Measurements from ENCODE around the gene POLQ. TPM values are rescaled to one million over a fixed set of nuclear protein-coding genes. Genes with fewer than 3 reads are reported as not detected.

Gene POLQ
- total RNA-seq, 4 donors from 2014 or later, result 0.10 to 0.40 (median 0.17) TPM; not detected in 1

DNA sequence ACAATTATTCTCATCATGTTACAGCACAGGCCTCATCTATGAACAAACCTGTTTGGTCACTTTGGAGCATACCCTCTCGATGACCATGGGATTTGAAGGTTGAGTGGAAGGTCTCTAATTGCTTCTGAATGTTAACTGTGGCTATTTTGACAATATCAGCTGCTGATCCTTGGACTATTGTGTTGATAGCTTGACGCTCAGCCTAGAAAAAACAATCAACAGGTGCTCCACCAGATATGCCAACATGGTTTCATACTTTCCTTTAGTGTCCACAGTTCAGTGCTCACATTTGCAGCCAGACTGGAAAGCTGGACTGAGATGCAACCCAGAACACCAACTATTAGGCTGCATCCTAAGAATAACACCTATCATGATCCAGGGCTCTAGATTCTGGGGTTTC is 109.7 kb downstream of the POLQ start:
- H3K9me3 ChIP-seq, result no peaks in the 10 kb centered on the region
- H3K4me1 ChIP-seq, result peaks cover 0 to 6% of the 10 kb centered on the region in 2 donors
- TF ChIP-seq, protein P1, sequence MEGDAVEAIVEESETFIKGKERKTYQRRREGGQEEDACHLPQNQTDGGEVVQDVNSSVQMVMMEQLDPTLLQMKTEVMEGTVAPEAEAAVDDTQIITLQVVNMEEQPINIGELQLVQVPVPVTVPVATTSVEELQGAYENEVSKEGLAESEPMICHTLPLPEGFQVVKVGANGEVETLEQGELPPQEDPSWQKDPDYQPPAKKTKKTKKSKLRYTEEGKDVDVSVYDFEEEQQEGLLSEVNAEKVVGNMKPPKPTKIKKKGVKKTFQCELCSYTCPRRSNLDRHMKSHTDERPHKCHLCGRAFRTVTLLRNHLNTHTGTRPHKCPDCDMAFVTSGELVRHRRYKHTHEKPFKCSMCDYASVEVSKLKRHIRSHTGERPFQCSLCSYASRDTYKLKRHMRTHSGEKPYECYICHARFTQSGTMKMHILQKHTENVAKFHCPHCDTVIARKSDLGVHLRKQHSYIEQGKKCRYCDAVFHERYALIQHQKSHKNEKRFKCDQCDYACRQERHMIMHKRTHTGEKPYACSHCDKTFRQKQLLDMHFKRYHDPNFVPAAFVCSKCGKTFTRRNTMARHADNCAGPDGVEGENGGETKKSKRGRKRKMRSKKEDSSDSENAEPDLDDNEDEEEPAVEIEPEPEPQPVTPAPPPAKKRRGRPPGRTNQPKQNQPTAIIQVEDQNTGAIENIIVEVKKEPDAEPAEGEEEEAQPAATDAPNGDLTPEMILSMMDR (IDR thresholded peaks at IDR 0.05), result no peak
- no peak for TF ChIP-seq POLR2A (IDR thresholded peaks at IDR 0.05)
- H3K27me3 ChIP-seq, result no peaks in the 10 kb centered on the region
- no peak overlapping the region for H3K4me3 ChIP-seq (replicated peaks in 1 of 3)
- 68 to 74% methylated on average over 2 of the region's 2 CpGs for WGBS, 2 donors
- no peaks in the 10 kb centered on the region for H3K36me3 ChIP-seq
- no peak for DNase-seq
- H3K27ac ChIP-seq, result no peak overlapping the region
- intact Hi-C loops (cut with DNase I), result no loop called here

GRCh38 chr3:121431726-121432517 is 113.9 kb downstream of the POLQ start:
- Histone ChIP-seq H3K9me3 (no peaks in the 10 kb centered on the region), H3K27me3 (no peaks in the 10 kb centered on the region), H3K27ac (peak overlapping the region in 1 of 3 donors; percentile 27), H3K36me3 (no peaks in the 10 kb centered on the region), H3K4me1 (peaks cover 0 to 6% of the 10 kb centered on the region in 2 donors), H3K4me3 (replicated peaks in 1 of 3) (peak overlapping the region in 1 of 3 donors; percentile 1)
- DNase-seq, result peak; percentile 57
- TF ChIP-seq, protein P1 (IDR thresholded peaks at IDR 0.05), result no peak
- TF ChIP-seq POLR2A (IDR thresholded peaks at IDR 0.05), result no peak
- intact Hi-C loops (cut with DNase I), result no loop called here
- 68 to 69% methylated on average over 5 of the region's 5 CpGs for WGBS, 2 donors

DNA sequence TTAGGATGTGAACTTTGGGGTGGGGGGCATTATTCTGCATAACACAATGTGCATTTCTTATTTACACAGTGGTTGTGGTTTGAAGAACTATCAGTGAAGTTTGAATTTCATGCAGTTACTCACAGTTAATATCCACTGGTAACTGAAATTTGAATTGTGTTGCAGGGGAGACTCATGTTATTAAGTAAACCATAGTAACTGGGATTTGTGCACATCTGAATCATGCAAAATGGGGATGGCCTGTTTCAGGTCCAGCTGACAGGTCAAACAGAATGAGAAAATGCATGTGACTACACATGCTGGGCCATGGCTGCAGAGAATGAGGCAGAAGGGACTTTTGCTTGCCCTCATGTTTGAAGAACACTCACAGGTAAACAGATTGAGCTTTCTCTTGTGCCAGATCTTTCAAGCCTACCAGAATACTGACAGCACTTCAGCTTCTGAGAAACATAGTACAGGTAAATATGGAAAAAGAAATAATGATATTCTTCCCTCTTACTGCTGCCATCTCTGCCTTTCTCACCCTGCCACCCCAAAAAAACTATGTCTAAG is 115.0 kb downstream of the POLQ start:
- Histone ChIP-seq H3K27me3 (no peaks in the 10 kb centered on the region), H3K27ac (peak overlapping the region in 1 of 3 donors; percentile 1), H3K36me3 (no peaks in the 10 kb centered on the region), H3K4me1 (peaks cover 0 to 6% of the 10 kb centered on the region in 2 donors), H3K4me3 (replicated peaks in 1 of 3) (no peak overlapping the region), H3K9me3 (no peaks in the 10 kb centered on the region)
- no peak for TF ChIP-seq POLR2A (IDR thresholded peaks at IDR 0.05)
- TF ChIP-seq, protein P1 (IDR thresholded peaks at IDR 0.05), result no peak
- intact Hi-C loops (cut with DNase I), result no loop called here
- no peak for DNase-seq

GRCh38 chr3:121424549-121424948 is 121.2 kb downstream of the POLQ start:
- Histone ChIP-seq H3K9me3 (no peaks in the 10 kb centered on the region), H3K27ac (no peak overlapping the region), H3K36me3 (no peaks in the 10 kb centered on the region), H3K27me3 (no peaks in the 10 kb centered on the region), H3K4me3 (replicated peaks in 1 of 3) (no peak overlapping the region), H3K4me1 (no peaks in the 10 kb centered on the region)
- intact Hi-C loops (cut with DNase I), result no loop called here
- DNase-seq, result no peak
- TF ChIP-seq, protein P1 (IDR thresholded peaks at IDR 0.05), result no peak
- TF ChIP-seq POLR2A (IDR thresholded peaks at IDR 0.05), result no peak

- 91 to 92% methylated on average over 6 of the region's 6 CpGs for WGBS, 2 donors
- Histone ChIP-seq H3K36me3 (no peaks in the 10 kb centered on the region), H3K27me3 (no peaks in the 10 kb centered on the region), H3K4me3 (replicated peaks in 1 of 3) (no peak overlapping the region), H3K27ac (no peak overlapping the region), H3K4me1 (no peaks in the 10 kb centered on the region), H3K9me3 (no peaks in the 10 kb centered on the region)
- TF ChIP-seq POLR2A (IDR thresholded peaks at IDR 0.05), result no peak
- TF ChIP-seq, protein P1 (IDR thresholded peaks at IDR 0.05), result no peak
- no peak for DNase-seq
- intact Hi-C loops (cut with DNase I), result no loop called here
Observed at GRCh38 chr3:121418182-121418581, 127.6 kb downstream of the POLQ start.
